Spleen (tissue), 11 donors: ENCODE results near the gene NOXO1. TPM values are rescaled to one million over a fixed set of nuclear protein-coding genes. Genes with fewer than 3 reads are reported as not detected.

Experiments
- DNase-seq: peaks from one replicate; pipeline ENCODE4 v3.0.0-alpha.2; 2020
- H3K27ac ChIP-seq, 8 donors: fragments of 200-600 bp; sonication (generic) in 7 of 8; 1 replicate in 4 of 8; 2 replicates in 4 of 8; pipeline versions ENCODE4 v1.5.0 to v1.8.0; 2016 to 2021; ENCODE audit warnings: inconsistent platforms in 4 of 8, mild to moderate bottlenecking in 4 of 8, moderate library complexity in 1 of 8
- H3K27me3 ChIP-seq, 7 donors: fragments of 200-600 bp; sonication (generic) in 6 of 7; replicated peaks in 1 of 7; 1 replicate in 4 of 7; 2 replicates in 3 of 7; pipeline versions ENCODE4 v1.5.0 to v1.8.0; 2016 to 2021; ENCODE audit warnings: inconsistent platforms in 3 of 7, mild to moderate bottlenecking in 1 of 7
- H3K36me3 ChIP-seq, 6 donors: fragments of 200-600 bp; sonication (generic) in 5 of 6; 1 replicate in 4 of 6; 2 replicates in 2 of 6; pipeline versions ENCODE4 v1.5.0 to v1.8.0; 2016 to 2021; ENCODE audit warnings: inconsistent platforms in 2 of 6
- H3K4me1 ChIP-seq, 6 donors: fragments of 200-600 bp; sonication (generic) in 5 of 6; 1 replicate in 3 of 6; 2 replicates in 3 of 6; pipeline versions ENCODE4 v1.5.0 to v1.8.0; 2016 to 2021; ENCODE audit warnings: inconsistent platforms in 3 of 6
- H3K4me3 ChIP-seq, 8 donors: fragments of 200-600 bp; sonication (generic) in 7 of 8; 1 replicate in 4 of 8; 2 replicates in 4 of 8; pipeline versions ENCODE4 v1.5.0 to v1.8.0; 2016 to 2021; ENCODE audit warnings: inconsistent platforms in 4 of 8, mild to moderate bottlenecking in 4 of 8, moderate library complexity in 2 of 8
- H3K9me3 ChIP-seq, 8 donors: fragments of 200-600 bp; sonication (generic) in 7 of 8; 1 replicate in 4 of 8; 2 replicates in 4 of 8; pipeline versions ENCODE4 v1.5.0 to v1.8.0; 2016 to 2021; ENCODE audit warnings: inconsistent platforms in 4 of 8
- CTCF ChIP-seq, 11 experiments: fragments of 200-600 bp in 7 of 11; fragments of 450-650 bp in 4 of 11; sonication (generic) in 4 of 11; IDR thresholded peaks in 8 of 11; conservative IDR thresholded peaks in 3 of 11; 1 replicate in 7 of 11; 2 replicates in 4 of 11; pipeline versions ENCODE4 v1.4.0 to v1.8.0; 2016 to 2021; ENCODE audit warnings: antibody characterized with exemption in 11 of 11, inconsistent platforms in 4 of 11, mild to moderate bottlenecking in 1 of 11
- POLR2A ChIP-seq, 3 donors: fragments of 450-650 bp; IDR thresholded peaks; one replicate each; pipeline ENCODE4 v1.5.1; 2017; ENCODE audit warnings: antibody characterized with exemption in 3 of 3, mild to moderate bottlenecking in 1 of 3
- POLR2AphosphoS5 ChIP-seq, 3 donors: sonication (generic); formaldehyde crosslinking; IDR thresholded peaks; one replicate each; pipeline ENCODE4 v1.5.1; 2017; ENCODE audit warnings: antibody characterized with exemption in 3 of 3
- WGBS, 5 donors: extraction: QIAGEN DNeasy Blood & Tissue Kit in 3 of 5; methylation state at CpG; one replicate each; pipeline versions ENCODE4 v1.1.5 to v1.1.7; 2013 to 2018; 5-methylcytosine and 5-hydroxymethylcytosine counted together
- intact Hi-C: fragments of 100-400 bp; cut with DNase I; formaldehyde crosslinking; loops from one replicate; pipeline ENCODE4 v1.15.0; 2023; ENCODE audit warnings: low total_unique reads
- polyA plus RNA-seq, 3 donors: library from polyadenylated mRNA; stranded (reverse); fragments of 200-250 nt; gene quantifications; one replicate each; pipeline ENCODE4 v1.2.1, GENCODE V29; 2013
- total RNA-seq, 7 donors: library from RNA; depleted of rRNA in 3 of 7; stranded (reverse); fragments of >200 nt in 3 of 7; fragmentation: NEBNext Ultra II Directional in 4 of 7; extraction: Animal tissue kit (Norgen Biotek cat#: 25700) in 4 of 7; gene quantifications; one replicate each; pipeline versions ENCODE4 v1.1.0 to v1.2.1, GENCODE V29; 2016 to 2021
- donor health status: healthy with polysubstance abuse.
- donor health status: DM: no; HTN: no; CAD: no; lungs with moderate emphysema.
- donor health status: DM: no; HTN: no; CAD: no.
- donor health status: Bipolar disorder and iron deficiency.
- donor health status: healthy.
- donor health status: DM: no; HTN: no; CAD: no.
- donor health status: DM: yes; HTN: yes; CAD: no.

NOXO1 gene
- total and polyA plus RNA-seq, 10 donors = 0.30 to 1.4 (median 0.82) TPM; not detected in 4

- no peak overlapping the region for H3K27ac ChIP-seq
- peaks cover 0 to 23% (median 15%) of the 10 kb centered on the region in 6 donors for H3K36me3 ChIP-seq
- DNase-seq = no peak
- peaks cover 26 to 65% (median 50%) of the 10 kb centered on the region in 6 donors for H3K4me1 ChIP-seq
- no peak overlapping the region for H3K4me3 ChIP-seq
- TF ChIP-seq POLR2AphosphoS5 (IDR thresholded peaks at IDR 0.05) (peak in 1 of 3 donors; percentile 18), CTCF (IDR thresholded peaks at IDR 0.05 in 8 of 11, conservative IDR thresholded peaks at IDR 0.05 in 3 of 11) (no peak)
- WGBS, 5 donors = 84 to 94% (median 90%) methylated on average over 6 to 10 of the region's 10 CpGs
- no peaks in the 10 kb centered on the region for H3K9me3 ChIP-seq
- intact Hi-C loops = no loop called here
- peaks cover 0 to 55% (median 23%) of the 10 kb centered on the region in 7 donors for H3K27me3 ChIP-seq
Observed at GRCh38 chr16:1987198-1987597, 5.9 kb upstream of the NOXO1 start.

GRCh38 chr16:1985466-1986150 is 4.3 kb upstream of the NOXO1 start:
- H3K4me1 ChIP-seq = peaks cover 19 to 50% (median 35%) of the 10 kb centered on the region in 6 donors
- TF ChIP-seq CTCF (IDR thresholded peaks at IDR 0.05 in 8 of 11, conservative IDR thresholded peaks at IDR 0.05 in 3 of 11) (no peak), POLR2AphosphoS5 (IDR thresholded peaks at IDR 0.05) (no peak), POLR2A (IDR thresholded peaks at IDR 0.05) (no peak)
- DNase-seq = no peak
- H3K36me3 ChIP-seq = peaks cover 0 to 23% (median 15%) of the 10 kb centered on the region in 6 donors
- peak overlapping the region in 1 of 8 donors; percentile 94 for H3K4me3 ChIP-seq
- no peaks in the 10 kb centered on the region for H3K9me3 ChIP-seq
- no peak overlapping the region for H3K27ac ChIP-seq
- H3K27me3 ChIP-seq = peaks cover 0 to 58% (median 25%) of the 10 kb centered on the region in 7 donors
- intact Hi-C loops = no loop called here
- 95 to 97% (median 96%) methylated on average over 11 to 14 of the region's 14 CpGs for WGBS, 5 donors

- peaks cover 16 to 51% (median 32%) of the 10 kb centered on the region in 6 donors for H3K4me1 ChIP-seq
- H3K4me3 ChIP-seq = peak overlapping the region; percentile 76 to 94 (median 88)
- intact Hi-C loops = no loop called here
- peaks cover 3 to 58% (median 29%) of the 10 kb centered on the region in 7 donors for H3K27me3 ChIP-seq
- H3K36me3 ChIP-seq = peaks cover 0 to 24% (median 16%) of the 10 kb centered on the region in 6 donors
- WGBS, 5 donors = 14 to 44% (median 15%) methylated on average over 19 to 58 of the region's 58 CpGs
- peak overlapping the region; percentile 55 to 87 (median 82) for H3K27ac ChIP-seq
- H3K9me3 ChIP-seq = no peaks in the 10 kb centered on the region
- no peak for DNase-seq
- no peak for TF ChIP-seq POLR2AphosphoS5 (IDR thresholded peaks at IDR 0.05)
- TF ChIP-seq POLR2A (IDR thresholded peaks at IDR 0.05) = no peak
Observed at GRCh38 chr16:1984347-1985225, 3.3 kb upstream of the NOXO1 start.

GRCh38 chr16:1983544-1984346 is 2.5 kb upstream of the NOXO1 start, which contains the start of gene GFER:
Gene GFER, plus strand, starts transcription at chr16:1984193. Its CDS starts 26 bp downstream, at chr16:1984219.
- H3K4me3 ChIP-seq = peak within 1 kb of the TSS; percentile 76 to 94 (median 88)
- peaks cover 16 to 51% (median 34%) of the 10 kb centered on the region in 6 donors for H3K4me1 ChIP-seq
- peaks cover 3 to 58% (median 29%) of the 10 kb centered on the region in 7 donors for H3K27me3 ChIP-seq
- intact Hi-C loops = no loop called here
- no peaks in the 10 kb centered on the region for H3K9me3 ChIP-seq
- H3K36me3 ChIP-seq = peaks cover 0 to 32% (median 20%) of the 10 kb centered on the region in 6 donors
- H3K27ac ChIP-seq = peak within 1 kb of the TSS; percentile 55 to 87 (median 82)
- DNase-seq = peak; percentile 96
- peak in 2 of 3 donors; percentile 44 to 50 for TF ChIP-seq POLR2A (IDR thresholded peaks at IDR 0.05)
- TF ChIP-seq CTCF (IDR thresholded peaks at IDR 0.05 in 8 of 11, conservative IDR thresholded peaks at IDR 0.05 in 3 of 11) = peak in 9 of 11 experiments; percentile 4 to 65 (median 49)
- peak; percentile 66 to 83 (median 71) for TF ChIP-seq POLR2AphosphoS5 (IDR thresholded peaks at IDR 0.05)
- WGBS, 5 donors = 0 to 2% (median 1%) methylated on average over 31 to 109 of the region's 109 CpGs
